NCI-H2171 (cell line): ENCODE data around the gene PSTPIP1.

ENCODE experiments used
- DNase-seq: peaks from one replicate; lab custom pipeline; 2025; lab: John Stamatoyannopoulos, UW

The PSTPIP1 gene

GRCh38 chr15:77044228-77045042 lies 49.5 kb downstream of the PSTPIP1 start:
- no peak for DNase-seq

DNA sequence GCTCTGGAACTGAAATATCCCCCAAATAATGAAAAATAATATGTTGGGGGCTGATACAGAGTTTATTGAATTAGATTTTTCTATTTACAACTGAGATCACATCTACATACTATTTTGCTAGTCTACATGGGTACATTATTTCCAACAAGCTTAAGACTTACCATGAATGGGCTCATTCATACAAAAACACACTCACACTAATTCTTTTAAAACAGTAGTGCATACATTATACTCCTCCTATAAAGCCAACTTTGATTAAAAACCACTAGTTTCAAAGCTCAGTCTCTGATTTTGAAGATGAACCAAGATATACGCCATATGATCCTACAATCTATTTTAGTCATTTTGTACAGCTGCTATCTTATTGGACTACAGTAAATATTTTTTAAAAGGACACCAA lies 51.1 kb downstream of the PSTPIP1 start:
- DNase-seq = no peak

- DNase-seq = no peak
These were observed 51.9 kb downstream of the PSTPIP1 start for GRCh38 chr15:77046704-77047412.

DNA sequence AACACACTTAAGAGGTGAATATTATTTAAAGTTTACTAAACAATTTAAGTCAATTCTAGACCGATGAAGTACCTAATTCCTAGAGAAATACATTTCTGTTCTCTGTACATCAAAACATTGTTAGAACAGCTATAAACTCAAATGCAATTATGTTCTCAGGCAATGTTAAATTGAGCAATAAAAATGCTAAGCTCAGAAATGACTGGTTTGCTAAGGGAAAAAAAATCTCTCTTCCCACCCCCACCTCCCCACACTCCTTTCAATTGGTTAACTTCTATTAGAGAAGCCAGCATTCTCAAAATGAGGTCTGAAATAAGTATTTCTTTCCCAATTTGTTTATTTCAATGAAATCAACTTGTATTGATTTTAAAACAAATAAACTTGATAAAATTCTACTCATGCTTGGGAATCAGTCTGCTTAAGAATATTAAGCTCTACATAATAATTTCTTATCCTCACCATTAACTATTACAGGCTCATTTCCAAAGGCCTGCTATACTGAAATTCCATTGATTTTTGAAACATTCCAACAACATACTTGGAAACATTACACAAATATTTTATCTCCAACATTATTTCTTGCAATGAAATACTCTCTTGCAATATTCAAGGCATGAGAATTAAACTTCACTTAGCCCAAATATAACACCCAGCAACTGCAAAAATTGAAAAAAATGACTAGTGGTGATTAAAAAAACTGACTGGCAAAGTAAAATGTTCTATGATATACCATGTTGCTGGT lies 53.4 kb downstream of the PSTPIP1 start:
- DNase-seq = no peak

GRCh38 chr15:77052556-77052955 lies 57.6 kb downstream of the PSTPIP1 start:
- DNase-seq = no peak

DNA sequence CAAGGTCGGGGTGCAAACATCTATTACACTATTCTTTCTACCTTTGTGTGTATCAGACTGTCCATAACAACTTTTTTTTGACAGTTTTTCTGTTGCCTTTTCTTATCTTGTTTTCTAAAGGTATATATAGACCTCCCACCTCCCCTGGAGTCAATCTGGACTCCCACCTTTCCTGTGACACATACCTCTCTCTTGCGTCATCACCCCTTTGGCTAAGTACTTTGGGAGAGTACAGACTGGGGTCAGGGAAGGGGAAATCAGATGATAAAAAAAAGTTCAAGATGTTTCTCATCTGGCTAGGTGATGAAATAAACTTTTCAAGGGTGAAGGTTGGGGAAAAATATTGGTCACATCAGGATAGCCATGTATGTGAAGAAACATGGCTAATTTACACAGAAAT lies 58.8 kb downstream of the PSTPIP1 start:
- no peak for DNase-seq

GRCh38 chr15:77057072-77057471 lies 62.1 kb downstream of the PSTPIP1 start:
- DNase-seq = no peak

GRCh38 chr15:77057685-77058084 lies 62.8 kb downstream of the PSTPIP1 start:
- no peak for DNase-seq

DNA sequence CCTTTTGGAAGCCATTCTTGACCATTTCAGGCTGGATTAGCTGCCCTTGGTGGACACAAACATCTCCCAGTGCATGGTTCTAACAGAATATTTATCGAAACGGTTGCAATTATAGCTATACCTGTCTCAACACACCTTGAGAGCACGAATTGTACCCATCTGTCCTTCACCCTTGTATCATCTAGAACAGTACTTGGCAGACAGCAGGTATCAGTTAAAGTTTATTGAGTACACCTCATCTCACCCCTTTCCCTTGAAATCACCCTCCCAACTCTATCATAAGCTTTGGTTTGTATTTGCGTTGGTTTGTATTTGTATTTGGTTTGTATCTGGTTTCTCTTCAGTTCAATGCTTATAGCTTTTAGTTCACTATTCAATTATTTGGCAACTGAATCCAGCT lies 63.5 kb downstream of the PSTPIP1 start:
- DNase-seq = no peak

DNA sequence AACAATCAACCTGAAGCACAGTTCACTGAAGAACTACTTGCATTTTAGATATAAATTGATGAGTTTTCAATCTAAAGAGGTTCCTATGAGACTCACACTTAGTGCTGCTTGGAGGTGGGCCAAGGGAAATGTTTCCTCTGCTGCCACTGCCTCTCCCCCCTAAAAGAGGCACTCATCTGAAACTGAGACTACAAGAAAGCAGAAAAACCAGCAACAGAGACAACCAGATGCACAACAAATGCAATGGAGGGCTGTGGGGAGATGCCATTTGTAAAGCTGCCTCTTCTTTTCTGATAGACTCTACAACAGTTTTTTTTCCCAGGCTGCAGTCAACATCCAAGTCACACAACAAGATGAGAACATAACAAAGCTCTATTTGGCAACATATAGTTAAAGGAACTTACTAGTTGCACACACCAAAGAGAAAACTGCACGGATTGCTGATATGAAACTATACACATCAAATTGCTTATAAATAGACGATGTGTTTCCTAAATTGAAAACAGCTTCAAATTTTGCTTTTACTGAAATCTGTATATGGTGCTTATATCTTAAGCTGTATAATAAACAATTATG lies 64.9 kb downstream of the PSTPIP1 start:
- no peak for DNase-seq

- DNase-seq = no peak
These were observed 65.6 kb downstream of the PSTPIP1 start for GRCh38 chr15:77060546-77060945.

DNA sequence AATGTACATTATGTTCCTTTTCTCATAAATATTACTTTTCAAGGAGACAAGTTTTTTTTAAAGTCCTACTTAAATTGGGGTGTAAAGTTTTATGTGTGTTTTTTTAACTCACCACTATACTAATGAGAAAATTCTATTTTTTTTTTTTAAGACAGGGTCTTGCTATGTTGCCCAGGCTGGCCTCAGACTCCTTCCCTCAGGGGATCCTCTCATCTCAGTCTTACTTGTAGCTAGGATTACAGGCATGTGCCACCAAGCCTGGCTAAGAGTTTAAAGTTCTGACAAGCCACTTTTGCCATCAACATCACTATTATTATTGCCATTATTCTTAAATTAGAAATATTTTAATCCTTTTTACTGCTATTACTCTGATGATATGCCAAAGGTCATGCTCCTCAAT lies 68.3 kb downstream of the PSTPIP1 start:
- no peak for DNase-seq

DNA sequence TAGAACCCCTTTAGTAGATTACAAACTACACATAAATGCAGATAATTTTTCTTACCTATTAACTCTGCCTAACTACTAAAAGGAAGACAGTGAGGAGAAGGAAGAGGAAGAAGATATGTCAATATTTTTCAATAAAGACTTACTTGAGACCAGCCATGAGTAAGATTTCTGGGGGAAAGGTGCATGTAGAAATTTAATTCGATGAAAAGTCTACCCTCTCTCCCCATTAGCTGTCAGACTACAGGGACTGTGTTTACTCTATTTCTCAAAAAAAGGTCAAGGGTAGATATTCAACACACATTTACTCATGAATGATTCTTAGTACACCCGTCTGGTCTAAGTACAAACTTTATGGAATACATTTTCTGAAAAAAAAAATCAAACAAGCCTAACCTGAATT lies 69.1 kb downstream of the PSTPIP1 start:
- no peak for DNase-seq

DNA sequence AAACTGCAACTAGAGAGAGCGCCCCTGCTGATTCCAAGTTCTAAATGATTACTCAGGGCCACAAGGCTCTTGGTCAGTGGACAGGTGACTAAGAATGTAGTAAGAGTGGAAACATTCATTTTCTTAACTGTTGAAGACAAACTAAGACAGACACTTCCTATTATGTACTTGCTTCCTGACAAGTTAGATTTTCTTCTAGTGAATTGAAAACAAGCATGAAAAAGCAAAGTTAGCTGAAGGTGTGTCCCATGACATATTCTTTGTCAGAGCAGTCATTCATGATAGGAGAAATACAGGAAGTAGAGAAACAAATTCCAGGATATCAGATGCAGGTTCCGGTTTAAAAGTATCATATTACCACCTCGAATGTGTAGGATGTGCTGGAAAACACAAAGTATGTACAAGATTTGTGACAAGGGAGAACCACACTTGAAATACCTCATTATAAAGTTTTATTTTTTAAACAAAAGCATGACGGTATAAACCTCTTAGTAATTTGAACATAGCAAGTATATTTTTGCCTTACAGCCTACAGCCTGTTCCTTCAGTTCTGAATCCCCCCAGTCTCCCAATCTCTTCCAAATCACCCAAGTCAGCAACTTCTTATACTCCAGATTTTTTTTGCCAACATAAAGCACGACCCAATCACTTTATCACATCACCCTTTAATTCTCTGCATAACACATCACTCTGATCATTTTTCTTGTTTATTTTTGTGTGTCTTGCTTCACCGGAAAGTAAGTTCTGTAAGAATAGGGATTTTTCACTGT lies 69.8 kb downstream of the PSTPIP1 start:
- DNase-seq = no peak

- DNase-seq = no peak
These were observed 72.2 kb downstream of the PSTPIP1 start for GRCh38 chr15:77066971-77067690.

DNA sequence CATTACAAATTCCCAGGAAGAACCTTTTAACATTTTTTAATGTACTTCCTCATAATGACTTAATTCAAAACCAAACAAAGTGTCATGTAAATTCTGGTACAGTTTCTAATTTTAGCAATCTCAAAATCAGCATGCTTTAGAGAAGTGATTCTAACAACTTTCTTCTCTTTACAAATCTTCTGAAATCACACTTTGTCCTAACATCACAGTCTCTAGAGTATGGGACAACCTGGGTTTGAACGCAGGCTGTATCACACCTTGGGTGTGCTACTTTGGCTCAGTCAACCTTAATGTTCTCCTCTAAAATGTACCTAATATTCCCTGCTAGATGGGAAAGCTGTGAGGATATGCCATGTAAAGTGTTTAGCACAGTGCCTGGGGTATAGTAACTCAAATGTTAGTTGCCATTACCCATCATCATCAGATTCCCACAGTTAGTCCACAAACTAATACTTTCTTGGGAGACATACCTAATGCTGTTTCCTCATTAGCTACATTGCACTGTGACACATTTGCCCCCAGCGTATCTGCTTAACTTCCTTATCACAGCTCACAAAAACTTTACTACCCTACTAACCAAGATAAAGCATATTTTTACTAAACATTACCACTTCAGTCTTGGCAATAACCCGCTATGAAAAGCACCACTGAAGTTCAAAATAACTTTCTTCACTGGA lies 72.9 kb downstream of the PSTPIP1 start:
- no peak for DNase-seq

DNA sequence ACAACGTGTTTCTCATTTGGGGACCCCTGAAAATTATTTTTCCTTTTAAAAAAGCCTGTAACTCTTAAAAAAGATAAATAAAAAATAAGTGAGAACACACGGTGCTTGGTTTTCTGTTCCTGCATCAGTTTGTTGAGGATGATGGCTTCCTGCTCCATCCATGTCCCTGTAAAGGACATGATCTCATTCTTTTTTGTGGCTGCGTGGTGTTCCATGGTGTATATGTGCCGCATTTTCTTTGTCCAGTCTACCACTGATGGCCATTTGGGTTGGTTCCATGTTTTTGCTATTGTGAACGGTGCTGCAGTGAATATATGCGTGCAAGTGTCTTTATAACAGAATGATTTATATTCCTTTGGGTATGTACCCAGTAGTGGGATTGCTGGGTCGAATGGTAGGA lies 73.7 kb downstream of the PSTPIP1 start:
- DNase-seq = no peak

- no peak for DNase-seq
These were observed 74.7 kb downstream of the PSTPIP1 start for GRCh38 chr15:77069521-77070121.

DNA sequence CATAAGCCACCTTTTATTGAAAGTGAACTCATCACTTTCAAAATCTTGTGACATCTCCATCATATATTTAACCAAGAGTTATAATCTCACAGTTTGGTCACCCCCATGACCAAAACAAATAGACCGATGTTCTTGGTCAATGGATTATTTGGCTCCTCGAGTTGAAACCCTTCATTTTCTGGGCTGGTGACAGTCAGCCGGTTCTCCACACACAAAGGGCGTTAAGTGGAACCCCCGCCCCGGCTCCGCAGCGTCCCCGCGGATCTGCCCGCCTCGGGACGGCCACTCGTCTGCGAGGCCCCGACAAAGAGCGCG lies 75.2 kb downstream of the PSTPIP1 start:
- no peak for DNase-seq
